Stimulated activated CD4-positive, alpha-beta T cell treated with anti-CD3 and anti-CD28 coated beads, Interleukin-12 subunit alpha, Interleukin-12 subunit beta, amount 100 ng/mL, for 48 hours (primary cell): ENCODE measurements around the gene CDH23.

ENCODE experiments used
- DNase-seq, 3 donors: peaks; one replicate each; pipeline ENCODE4 v3.0.0-alpha.2; 2020; ENCODE audit warnings: low read depth in 2 of 3, low spot score in 1 of 3

CDH23 gene

DNA sequence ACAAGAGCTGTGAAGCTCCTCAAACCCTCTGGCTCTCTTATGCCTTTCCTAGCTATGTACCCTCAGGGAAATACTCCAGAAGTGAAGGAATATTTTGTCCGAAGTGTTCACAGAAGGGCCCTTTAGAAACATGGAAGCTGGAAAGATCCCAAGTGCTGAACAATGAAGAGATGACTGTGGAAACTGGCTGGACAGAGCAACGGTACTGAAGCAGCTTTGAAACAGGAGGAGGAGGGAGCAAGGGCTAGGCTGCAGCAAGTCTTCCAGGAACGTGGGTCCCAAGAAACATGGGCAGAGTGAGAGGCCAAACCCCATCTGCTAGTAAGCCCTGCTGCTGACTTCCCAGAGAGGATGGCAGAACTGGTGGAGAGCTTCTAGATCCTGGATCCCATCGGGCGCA, 457.3 kb downstream of the CDH23 start:
- no peak for DNase-seq

DNA sequence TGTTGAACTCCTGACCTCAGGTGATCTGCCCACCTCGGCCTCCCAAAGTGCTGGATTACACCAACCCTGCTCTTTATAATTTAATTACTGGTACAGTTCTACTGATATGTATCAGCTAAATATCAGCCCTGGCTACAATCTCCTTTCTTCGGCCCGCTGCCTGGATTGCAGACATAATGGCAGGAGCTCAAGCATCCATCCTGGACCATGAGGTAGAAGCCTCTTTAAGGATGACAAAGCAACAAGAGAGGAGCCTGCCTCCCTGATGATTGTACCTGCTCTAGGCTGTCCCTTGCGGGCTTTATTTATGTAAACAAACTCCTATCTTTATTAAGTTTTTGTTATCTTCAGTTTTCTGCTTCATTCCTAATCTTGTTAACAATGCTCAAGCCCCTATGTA, 459.9 kb downstream of the CDH23 start:
- DNase-seq = no peak

GRCh38 chr10:71857934-71858890, 461.5 kb downstream of the CDH23 start:
- no peak for DNase-seq

- peak in 1 of 3 donors; percentile 25 for DNase-seq
Measured at GRCh38 chr10:71860243-71861029, 463.7 kb downstream of the CDH23 start.

- no peak for DNase-seq
Measured at GRCh38 chr10:71863203-71863602, 466.5 kb downstream of the CDH23 start.

DNA sequence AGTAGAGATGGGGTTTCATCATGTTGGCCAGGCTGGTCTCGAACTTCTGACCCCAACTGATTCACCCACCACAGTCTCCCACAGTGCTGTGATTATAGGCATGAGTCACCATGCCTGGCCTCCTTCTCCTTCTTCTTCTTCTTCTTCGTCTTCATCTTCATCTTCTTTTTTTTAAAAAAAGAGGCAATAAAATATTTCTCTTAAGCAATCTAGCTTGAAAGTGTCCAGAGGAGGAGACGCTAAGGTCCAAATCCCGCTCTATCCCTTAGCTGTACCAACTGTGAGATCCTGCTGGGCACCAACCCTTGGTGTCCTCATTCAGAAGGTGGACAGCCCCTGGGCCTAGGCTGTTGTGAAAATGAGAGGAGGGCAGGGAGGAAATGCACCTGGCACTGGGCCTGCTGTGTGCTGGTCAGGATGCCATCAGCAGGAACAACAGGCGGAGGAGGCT, 468.2 kb downstream of the CDH23 start:
- DNase-seq = no peak
